ENCODE measurements around the gene E2F2.
"Not testable (repeated sequence)": the region's sequence is repeated elsewhere in the genome, so short reads cannot be mapped to it uniquely, and the experiment has no call there.

Gene E2F2

GRCh38 chr1:23522244-23522982, 8.6 kb downstream of the E2F2 start:
- peak; percentile 94 for DNase-seq

GRCh38 chr1:23521588-23521987, 9.4 kb downstream of the E2F2 start:
- DNase-seq = no peak

GRCh38 chr1:23517581-23517980, 13.5 kb downstream of the E2F2 start:
- DNase-seq = no peak

GRCh38 chr1:23515905-23516304, 15.1 kb downstream of the E2F2 start:
- no peak for DNase-seq

- no peak for DNase-seq
These were observed 16.8 kb downstream of the E2F2 start for GRCh38 chr1:23514111-23514679.

- no peak for DNase-seq
These were observed 21.1 kb downstream of the E2F2 start for GRCh38 chr1:23509896-23510295.

- no peak for DNase-seq
These were observed 24.5 kb downstream of the E2F2 start for GRCh38 chr1:23506376-23507107.

- DNase-seq = no peak
These were observed 25.2 kb downstream of the E2F2 start for GRCh38 chr1:23505851-23506250.

GRCh38 chr1:23504156-23504555, 26.9 kb downstream of the E2F2 start:
- DNase-seq = not testable (repeated sequence)

GRCh38 chr1:23502951-23503350, 28.1 kb downstream of the E2F2 start:
- no peak for DNase-seq

GRCh38 chr1:23500466-23500865, 30.6 kb downstream of the E2F2 start:
- no peak for DNase-seq

- DNase-seq = peak; percentile 77
These were observed 33.1 kb downstream of the E2F2 start for GRCh38 chr1:23497777-23498439.

- no peak for DNase-seq
These were observed 34.4 kb downstream of the E2F2 start for GRCh38 chr1:23496490-23497181.

GRCh38 chr1:23494836-23495235, 36.2 kb downstream of the E2F2 start:
- not testable (repeated sequence) for DNase-seq

GRCh38 chr1:23492776-23493175, 38.3 kb downstream of the E2F2 start:
- not testable (repeated sequence) for DNase-seq

- no peak for DNase-seq
These were observed 38.8 kb downstream of the E2F2 start for GRCh38 chr1:23492132-23492720.

GRCh38 chr1:23489842-23490241, 41.2 kb downstream of the E2F2 start:
- no peak for DNase-seq

- no peak for DNase-seq
These were observed 46.1 kb downstream of the E2F2 start for GRCh38 chr1:23485002-23485332.

- peak; percentile 77 for DNase-seq
These were observed 46.6 kb downstream of the E2F2 start for GRCh38 chr1:23484253-23485001.

GRCh38 chr1:23483321-23484252, 47.4 kb downstream of the E2F2 start, which contains the start of gene ASAP3:
ASAP3 (minus strand) TSS chr1:23484179; CDS start chr1:23484133, 46 bp downstream.
- no peak for DNase-seq

GRCh38 chr1:23481904-23482303, 49.1 kb downstream of the E2F2 start:
- no peak for DNase-seq
